HG03571 (cell line): ENCODE data around the gene ZDHHC14.
A peak's percentile ranks its signal among the peaks of the same experiment; 100 is the strongest.
"Not testable (repeated sequence)": the region's sequence is repeated elsewhere in the genome, so short reads cannot be mapped to it uniquely, and the experiment has no call there.

Experiments used
- ATAC-seq: cut with Tn5 transposase; IDR thresholded peaks from one replicate; pipeline ENCODE4 v1.9.1; 2021; ENCODE audit not compliant: unreplicated experiment

The ZDHHC14 gene

GRCh38 chr6:157590654-157591053 is 209.7 kb downstream of the ZDHHC14 start:
- not testable (repeated sequence) for ATAC-seq

DNA sequence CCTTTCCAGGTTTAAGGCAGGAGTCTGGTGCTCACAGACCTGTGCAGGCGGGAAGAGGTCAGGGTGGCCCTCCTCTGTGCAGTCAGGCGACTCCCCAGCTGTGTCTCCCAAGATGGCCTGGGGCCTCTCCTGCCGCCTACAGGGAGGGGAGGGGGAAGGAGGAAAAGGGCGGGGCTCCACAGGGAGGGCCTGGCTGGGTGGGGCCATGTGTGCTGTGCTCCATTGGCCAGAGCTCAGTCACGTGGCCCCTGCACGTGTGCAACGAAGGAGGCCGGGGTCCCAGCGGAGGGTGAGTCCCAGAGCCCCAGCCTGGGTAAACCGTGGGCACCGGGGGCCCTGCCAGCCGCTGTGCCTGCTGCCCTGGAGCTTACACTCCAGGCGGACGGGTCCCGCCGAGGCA is 211.6 kb downstream of the ZDHHC14 start:
- ATAC-seq: no peak

- ATAC-seq: no peak
Observed at GRCh38 chr6:157592980-157593379, 212.0 kb downstream of the ZDHHC14 start.

- ATAC-seq: no peak
Observed at GRCh38 chr6:157593596-157593995, 212.6 kb downstream of the ZDHHC14 start.

- ATAC-seq: no peak
Observed at GRCh38 chr6:157594292-157594691, 213.3 kb downstream of the ZDHHC14 start.

DNA sequence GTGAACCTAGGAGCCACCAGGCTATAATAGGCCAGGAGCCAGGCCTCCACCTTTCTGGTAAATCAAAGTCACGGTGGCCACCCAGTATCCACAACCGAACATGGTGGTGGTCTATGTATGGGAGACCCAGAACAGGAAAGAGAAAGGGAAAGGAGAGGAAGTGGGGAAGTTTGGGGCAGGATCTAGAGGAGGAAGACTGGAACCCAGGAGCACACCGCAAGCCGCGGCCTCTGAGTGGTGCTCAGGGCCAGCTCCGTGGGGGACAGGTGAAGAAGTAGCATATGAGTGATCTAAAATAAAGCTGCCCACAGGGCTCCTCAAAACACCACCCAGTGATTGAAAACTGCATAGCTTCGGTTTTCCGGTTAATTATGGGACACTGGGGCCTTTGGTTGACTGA is 214.8 kb downstream of the ZDHHC14 start:
- no peak for ATAC-seq

- ATAC-seq: no peak
Observed at GRCh38 chr6:157596461-157596860, 215.5 kb downstream of the ZDHHC14 start.

GRCh38 chr6:157596886-157597285 is 215.9 kb downstream of the ZDHHC14 start:
- ATAC-seq: no peak

- ATAC-seq: no peak
Observed at GRCh38 chr6:157597461-157598312, 216.7 kb downstream of the ZDHHC14 start.

- no peak for ATAC-seq
Observed at GRCh38 chr6:157599191-157599590, 218.2 kb downstream of the ZDHHC14 start.

GRCh38 chr6:157600807-157601206 is 219.8 kb downstream of the ZDHHC14 start:
- no peak for ATAC-seq

DNA sequence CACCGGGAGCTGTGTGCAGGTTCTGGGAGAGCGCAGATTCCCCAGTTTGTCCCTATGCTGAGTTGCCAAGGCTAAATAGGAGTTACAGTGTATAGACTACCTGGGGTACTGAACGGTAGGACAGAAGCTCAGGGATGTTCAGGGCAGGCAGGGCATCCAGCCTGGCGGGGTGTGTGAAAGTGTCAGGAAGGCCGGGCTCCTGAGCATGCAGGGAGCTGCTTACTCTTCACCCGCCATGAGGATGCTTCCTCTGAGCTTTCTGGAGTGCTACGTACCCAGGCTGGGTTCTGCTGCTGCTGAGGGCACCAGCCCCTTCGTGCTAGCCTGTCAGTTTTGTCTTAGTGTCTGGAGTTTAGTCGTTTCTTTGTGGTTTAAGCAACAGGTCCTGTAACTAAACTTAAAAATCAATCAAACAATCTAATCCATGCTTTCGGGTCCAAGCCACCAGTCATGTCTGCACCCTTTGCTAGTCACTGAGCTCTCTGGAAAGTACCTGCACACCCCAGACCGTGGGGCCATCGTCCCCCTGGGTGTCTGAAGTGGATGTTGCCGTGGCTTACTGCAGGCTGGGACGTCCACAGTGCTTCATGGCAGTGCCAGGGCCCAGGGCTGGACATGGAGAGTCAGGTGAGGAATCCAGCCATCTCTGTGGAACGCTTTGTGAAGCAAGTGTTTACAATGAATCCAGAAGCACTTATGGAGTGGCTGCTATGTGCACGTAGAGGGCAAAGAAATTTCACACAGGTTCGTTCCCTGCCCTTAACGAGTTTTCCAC is 221.7 kb downstream of the ZDHHC14 start:
- no peak for ATAC-seq

- ATAC-seq: no peak
Observed at GRCh38 chr6:157603314-157603940, 222.4 kb downstream of the ZDHHC14 start.

GRCh38 chr6:157603971-157604370 is 223.0 kb downstream of the ZDHHC14 start:
- ATAC-seq: no peak

- ATAC-seq: no peak
Observed at GRCh38 chr6:157604816-157605215, 223.8 kb downstream of the ZDHHC14 start.

- no peak for ATAC-seq
Observed at GRCh38 chr6:157605484-157605883, 224.5 kb downstream of the ZDHHC14 start.

DNA sequence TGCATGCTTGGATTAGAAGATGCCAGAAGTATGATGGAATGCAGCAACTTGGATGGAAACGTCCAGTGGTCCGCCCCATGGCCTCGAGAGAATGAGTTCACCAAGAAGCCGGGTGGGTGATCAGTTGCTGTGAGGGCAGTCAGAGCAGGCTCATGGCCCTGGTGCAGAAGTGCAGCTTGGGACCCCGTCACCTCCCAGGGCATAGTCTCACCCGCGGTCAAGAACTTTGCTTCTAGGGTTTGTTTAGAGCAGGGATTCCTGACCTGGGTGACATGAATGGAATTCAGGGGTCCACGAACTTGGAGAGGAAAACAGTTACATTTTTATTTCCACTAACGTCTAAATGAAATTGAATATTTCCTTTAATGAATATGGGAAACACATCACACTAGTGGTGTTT is 225.5 kb downstream of the ZDHHC14 start:
- ATAC-seq: no peak

DNA sequence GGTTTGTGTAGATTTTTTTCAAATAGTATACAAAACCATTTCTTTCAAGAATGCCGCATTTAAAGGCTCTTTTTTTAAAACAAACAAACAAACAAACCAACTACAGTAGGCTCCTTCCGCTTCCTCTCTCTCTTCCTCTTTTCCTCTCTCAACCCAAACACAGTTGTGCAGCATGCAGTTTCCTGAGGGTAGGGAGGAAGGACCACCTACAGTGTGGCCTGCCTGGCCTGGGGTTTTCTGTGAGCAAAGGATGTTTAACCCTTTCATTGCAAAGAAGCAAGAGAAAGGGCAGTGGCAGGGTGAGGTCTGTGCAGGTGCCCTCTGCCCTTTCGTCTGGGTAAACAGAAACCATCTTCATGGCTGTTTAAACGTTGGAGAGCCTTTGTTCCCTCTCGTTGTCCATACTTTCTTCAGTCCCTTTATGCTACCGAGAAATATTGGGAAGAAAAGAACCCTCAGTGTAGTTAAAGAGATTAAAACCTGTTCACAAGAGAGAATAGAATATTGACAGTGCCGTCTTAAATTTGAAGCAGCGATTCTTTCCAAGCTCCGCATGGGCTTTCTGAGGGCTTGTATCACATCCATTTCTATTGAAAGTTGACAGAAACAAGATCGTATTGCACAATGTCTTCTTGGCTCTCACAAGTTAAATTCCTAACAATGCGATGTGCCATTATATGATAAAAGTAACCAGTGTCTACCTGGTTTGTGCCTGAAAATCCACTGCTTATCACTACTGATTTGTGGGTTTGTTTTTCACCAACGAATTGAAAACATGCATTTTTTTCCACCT is 226.5 kb downstream of the ZDHHC14 start:
- peak; percentile 70 for ATAC-seq

DNA sequence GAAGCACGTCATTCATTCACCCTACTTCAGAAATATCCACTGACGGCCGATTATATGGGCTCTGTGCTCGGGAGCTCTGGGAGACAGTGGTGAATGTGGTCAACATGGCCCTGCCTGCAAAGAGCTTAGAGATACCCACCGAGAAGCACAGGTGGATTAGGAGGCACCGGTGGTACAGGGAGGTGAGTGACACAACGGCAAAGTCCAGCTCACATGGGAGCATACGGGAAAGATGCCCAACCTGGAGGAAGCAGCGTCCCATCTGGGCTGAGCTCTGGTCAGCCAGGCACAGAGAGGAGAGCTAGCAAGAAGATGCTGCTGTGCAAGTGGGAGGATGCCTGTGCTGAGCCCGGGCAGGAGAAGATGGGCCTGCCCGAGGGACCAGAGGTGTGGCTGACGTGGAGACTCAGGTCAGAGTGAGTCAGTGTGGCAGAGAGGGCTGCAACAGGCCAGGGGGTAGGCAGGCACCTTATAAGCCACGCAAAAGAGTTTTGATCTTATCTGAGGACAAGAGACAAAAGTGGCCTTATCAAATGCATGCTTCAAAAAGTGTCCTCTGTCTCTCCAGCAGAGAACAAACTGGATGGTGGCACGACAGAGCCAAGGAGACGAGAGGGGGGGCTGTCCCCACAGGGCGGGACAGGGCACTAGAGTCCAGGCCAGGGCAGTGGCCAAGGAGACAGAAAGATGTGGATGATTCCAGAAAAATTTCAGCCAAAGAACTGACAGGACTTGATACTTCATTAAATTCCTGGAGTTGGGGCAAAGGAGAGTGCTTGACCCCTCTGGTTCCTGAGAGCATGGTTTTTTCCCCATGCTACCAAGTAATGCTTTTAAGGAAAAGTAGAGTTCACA is 227.5 kb downstream of the ZDHHC14 start:
- ATAC-seq: no peak

DNA sequence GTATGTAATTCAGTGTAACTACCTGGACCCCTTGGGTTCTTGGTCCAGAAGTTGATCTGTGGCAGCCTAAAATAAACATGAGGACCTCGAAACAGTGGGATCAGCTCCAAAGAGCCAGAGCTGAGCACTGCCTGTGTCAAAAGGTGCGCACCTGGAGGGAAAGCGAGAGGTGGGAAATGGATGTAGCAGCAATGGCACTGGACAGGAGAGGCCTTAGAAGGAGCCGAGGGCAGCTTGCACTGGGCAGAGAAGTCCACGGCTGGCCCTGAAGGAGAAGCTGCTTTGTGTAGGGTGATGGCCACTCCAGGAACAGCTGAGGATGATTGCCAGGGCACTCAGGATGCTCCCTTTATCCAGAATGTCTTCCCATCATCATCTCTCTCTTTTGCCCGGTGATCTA is 228.1 kb downstream of the ZDHHC14 start:
- no peak for ATAC-seq
